Hematopoietic multipotent progenitor cell treated with erythropoietin and hydrocortisone succinate and interleukin-3 and kit ligand, for 15 days (in vitro differentiated cells): ENCODE measurements around the gene SIGLEC6.

Source experiments
- DNase-seq: peaks from one replicate; pipeline ENCODE4 v3.0.0-alpha.2; 2015; ENCODE audit warnings: low spot score

Gene SIGLEC6

DNA sequence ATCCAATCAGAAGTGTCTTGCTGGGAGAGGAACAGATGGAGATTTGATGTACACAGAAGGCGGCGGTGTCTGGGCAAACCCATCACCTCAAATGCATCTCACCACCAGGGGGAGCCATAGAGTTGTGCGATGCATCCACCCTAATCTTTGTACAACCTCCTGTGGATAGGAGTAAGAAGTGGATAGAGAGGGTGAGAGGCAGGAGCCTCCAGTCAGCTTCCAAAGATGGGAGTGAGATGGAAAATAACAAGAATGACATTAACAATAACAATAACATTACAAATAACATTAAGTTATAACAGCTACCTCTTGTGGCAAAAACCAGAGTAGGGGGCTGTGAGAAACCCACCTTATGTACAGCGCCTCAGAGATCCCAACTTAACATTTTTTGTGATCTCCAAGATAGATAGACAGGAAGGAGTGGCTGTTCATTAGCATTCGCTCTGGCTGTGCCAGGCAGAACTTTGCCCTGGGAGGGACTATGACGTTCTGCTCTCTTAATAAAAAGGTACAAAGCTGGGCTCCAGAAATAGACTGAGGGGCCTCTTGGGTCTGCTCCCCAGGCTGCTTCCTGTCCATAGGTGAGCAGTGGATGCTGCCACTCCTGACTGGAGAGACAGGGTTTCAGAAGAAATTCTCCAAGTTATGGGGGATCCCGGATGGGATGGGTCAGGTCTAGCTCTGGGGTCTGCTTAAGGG is 58.3 kb downstream of the SIGLEC6 start:
- peak; percentile 90 for DNase-seq

DNA sequence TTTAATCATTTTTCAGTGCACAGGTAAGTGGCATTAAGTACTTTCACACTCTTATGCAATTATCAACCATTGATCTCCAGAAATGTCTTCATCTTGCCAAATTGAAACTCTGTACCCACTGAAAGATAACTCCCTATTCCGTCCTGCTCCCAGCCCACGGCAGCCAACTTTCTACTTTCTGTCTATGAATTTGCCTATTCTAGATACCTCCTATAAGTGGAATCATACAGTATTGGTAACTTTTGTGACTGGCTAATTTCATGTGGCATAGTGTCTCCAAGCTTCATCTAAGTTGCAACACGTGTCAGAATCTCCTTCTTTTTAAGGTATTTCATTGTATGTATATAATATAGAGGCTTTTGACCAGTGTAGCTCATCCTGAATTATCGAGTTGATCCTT is 58.9 kb downstream of the SIGLEC6 start:
- no peak for DNase-seq

DNA sequence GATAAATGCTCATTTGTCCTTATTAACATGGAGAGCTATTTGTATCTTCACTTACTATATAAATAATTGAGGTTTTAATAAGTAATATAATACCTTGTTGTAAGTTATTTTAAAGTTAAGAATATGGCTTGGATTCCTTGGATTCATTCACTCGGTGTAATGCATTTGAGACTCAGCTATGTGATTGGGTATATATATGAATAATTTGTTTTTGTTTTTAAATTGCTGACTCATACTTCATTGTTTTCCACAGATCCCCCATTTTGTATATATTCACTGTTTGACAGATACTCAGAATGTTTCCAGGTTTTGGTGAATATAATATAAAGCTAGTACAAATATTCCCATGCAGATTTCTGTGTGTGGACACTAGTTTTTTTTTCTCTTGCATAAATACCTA is 59.9 kb downstream of the SIGLEC6 start:
- no peak for DNase-seq

DNA sequence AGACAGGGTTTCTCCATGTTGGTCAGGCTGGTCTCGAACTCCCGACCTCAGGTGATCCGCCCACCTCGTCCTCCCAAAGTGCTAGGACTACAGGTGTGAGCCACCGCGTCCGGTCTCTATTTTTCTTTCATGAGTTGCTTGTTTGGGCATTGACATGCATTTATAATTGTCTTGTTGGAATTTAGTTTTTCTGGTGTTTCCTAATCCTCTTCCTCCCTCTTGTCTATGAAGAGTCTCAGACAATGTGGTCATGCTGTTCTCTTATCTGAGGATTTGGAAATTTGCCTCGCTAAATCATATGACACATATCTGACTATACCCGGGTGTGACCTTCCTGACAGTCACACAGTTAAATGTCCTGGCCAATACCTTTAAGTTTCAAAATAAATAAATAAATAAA is 60.5 kb downstream of the SIGLEC6 start:
- DNase-seq, result no peak

DNA sequence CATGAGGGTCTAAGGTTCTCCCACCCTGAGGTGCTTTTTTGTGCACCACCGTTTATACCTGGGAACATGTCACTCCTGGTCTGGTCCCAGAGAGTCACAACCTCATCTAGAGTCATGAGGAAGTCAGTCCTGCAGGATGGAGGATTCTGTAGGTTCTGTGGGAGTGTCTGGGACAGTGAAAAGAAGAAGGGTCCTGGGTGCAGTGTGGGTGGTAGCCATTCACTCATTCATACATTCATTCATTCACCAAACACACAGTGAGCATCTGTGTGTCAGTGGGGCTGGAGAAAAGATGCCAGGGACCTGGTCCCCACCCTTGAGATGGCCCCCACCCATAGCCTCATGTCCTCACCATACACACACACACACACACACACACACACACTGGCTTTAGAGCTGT is 61.8 kb downstream of the SIGLEC6 start:
- DNase-seq, result no peak

DNA sequence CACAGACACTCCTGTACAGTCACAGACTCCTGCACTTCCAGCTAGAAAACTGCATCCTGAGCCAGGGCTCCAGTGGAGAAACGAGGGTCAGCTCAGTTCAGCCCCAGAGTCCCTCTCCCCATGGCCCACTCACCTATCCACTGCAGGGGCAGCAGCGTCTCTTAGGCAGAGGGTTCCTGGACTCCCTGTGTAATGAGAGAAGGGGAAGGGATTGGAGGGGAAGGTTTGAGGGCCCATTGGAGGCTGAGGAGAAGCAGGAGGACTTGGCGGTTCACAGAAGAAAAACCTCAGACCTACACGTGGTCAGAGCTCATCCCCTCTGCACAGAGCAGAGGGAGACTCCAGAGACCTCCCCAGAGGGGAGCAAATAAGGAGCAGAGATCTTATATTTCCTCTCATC is 62.3 kb downstream of the SIGLEC6 start:
- DNase-seq, result no peak

DNA sequence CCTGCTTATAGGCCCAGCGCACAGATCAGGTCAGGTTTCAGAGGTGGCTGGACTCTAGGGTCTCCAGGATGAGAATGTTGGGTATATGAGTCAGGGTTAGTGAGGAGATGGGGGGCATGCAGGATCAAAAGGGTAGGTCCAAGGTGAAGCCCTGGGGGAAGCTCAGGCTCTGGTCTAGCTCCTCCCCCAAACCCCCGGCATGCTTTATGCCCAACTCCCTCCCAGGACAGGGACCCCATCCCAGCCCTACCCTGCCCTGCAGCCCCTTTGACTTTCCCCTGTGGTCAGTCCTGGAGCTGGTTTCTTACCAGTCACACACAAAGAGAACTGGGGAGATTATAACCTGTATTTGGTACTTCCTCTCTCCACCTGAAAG is 62.9 kb downstream of the SIGLEC6 start:
- no peak for DNase-seq

DNA sequence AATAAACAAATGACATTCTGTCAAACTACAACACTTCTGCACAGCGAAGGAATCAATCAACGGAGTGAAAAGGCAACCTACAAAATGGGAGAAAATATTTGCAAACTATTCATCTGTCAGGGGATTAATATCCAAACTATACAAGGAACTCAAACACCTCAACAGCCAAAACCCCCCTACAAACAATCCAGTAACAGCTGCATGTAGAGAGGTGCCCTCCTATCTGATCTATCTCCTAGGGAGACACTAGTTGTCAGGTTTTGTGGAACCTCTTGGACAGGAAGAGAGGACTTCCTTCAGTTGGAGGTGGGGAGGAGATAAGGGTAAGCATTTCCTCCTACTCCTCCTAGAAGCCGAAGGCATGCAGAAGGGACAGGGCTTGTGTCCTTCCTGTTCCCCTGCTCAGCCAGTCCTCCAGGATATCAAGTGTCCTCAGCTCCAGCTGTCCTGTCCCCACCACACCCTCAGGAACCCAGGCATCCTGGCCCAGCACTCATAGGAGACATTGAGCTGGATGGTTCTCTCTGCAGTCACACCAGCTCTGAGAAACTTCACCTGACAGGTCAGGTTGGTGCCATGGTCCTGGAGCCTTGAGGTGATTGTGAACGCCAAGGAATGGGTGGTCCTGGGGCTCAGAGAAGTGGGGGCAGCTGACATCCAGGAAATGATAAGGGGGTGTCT is 63.5 kb downstream of the SIGLEC6 start:
- DNase-seq, result no peak
